ENCODE data around the gene LHB.
"Not testable (repeated sequence)": the region's sequence is repeated elsewhere in the genome, so short reads cannot be mapped to it uniquely, and the experiment has no call there.

LHB gene

DNA sequence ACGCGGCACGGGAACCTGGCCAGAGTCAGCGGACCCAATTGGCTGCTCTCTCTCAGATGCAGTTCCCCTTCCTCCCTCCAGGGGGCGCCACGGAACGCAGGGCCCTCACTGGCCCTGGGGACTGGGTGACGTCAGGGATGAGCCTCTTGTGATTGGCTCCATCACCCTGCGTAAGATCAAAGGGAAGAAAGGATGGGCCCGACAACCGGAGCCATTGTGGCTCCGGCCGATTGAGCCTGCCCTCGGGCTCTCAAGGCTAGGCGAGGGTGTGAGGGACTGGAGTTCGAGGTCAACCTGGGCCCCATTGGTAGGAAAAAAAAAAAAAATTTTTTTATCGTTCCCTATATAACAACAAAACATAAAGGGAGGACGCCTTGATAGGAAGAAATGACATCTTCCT lies 19.9 kb upstream of the LHB start, which contains the start of gene CGB1:
Gene CGB1 (minus strand): TSS at position 81 of the 400 bp plus-strand sequence. CDS start 184 bp downstream, outside the sequence.
- DNase-seq = not testable (repeated sequence)

DNA sequence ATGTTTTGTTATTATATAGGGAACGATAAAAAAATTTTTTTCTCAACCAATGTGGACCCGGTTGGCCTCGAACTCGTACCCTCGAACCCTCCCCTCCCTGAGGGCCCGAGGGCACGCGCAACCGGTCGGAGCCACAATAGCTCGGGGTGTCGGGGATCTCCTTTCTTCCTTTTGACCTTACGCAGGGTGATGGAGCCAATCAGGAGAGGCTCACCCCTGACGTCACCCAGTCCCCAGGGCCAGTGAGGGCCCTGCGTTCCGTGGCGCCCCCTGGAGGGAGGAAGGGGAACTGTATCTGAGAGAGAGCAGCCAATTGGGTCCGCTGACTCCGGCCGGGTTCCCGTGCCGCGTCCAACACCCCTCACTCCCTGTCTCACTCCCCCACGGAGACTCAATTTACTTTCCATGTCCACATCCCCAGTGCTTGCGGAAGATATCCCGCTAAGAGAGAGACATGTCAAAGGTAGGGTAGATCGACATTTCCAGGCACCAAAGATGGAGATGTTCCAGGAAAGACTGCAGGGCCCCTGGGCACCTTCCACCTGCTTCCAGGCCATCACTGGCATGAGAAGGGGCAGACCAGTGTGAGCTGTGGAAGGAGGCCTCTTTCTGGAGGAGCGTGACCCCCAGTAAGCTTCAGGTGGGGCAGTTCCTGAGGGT lies 14.9 kb upstream of the LHB start, which contains the start of gene CGB2:
Gene CGB2 (plus strand): TSS at position 249 of the 660 bp plus-strand sequence. CDS start 206 bp downstream, at position 455.
- not testable (repeated sequence) for DNase-seq

DNA sequence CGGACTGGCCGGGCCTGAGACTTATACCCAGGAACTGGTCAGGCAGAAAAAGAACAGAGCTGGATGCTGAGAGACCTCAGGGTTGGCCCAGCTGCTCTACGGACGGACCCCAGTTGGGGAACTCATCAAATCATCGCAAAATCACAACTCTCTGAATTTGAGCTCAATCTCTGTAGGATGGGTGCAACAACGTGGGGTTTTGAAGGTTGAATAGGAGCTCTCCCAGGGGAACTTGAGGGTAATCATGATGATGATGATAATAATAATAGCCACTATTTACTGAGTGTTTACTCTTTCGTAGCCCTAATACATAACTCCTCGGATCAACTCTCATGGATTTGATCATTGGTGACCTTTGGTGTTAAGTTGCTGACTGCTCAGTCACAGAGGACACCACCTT lies 13.4 kb upstream of the LHB start:
- DNase-seq = not testable (repeated sequence)

DNA sequence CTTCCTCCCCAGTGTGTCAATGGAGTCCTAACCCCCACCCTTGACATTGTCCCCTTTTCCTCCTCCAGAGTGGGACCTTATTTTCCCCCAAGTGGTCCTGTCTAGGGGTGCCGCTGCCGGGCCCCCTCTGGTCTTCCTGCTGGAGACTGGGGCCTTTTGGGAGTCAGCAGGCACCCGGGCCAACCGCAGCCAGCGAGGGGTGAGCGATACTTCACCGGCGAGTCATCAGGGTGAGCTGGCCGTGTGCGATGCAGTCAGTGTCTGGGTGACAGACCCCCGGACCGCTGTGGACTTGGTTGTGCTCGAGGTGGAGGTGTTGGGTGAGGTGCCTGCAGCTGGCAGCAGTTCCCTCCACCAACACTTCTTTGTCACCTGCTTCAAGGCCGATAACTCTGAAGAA lies 12.9 kb upstream of the LHB start:
- peak; percentile 46 for DNase-seq

DNA sequence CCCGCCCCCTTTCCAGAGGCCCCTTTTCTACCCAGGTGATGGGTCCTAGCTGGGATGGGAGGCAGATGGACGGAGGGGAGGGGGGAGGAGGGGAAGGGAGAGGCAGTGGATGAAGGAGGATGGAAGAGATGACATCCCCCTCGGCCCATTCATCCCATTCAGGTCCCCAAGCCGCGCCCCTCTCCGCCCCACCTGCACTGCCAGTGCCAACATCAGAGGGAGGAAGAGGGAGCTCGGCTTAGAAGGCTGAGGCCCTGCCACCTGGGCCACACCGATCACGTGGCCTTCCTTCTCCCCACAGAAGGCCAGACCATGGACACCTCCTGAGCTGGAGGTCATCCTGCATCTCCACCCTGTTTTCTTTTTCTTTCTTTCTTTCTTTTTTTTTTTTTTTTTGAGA lies 11.8 kb upstream of the LHB start:
- not testable (repeated sequence) for DNase-seq

DNA sequence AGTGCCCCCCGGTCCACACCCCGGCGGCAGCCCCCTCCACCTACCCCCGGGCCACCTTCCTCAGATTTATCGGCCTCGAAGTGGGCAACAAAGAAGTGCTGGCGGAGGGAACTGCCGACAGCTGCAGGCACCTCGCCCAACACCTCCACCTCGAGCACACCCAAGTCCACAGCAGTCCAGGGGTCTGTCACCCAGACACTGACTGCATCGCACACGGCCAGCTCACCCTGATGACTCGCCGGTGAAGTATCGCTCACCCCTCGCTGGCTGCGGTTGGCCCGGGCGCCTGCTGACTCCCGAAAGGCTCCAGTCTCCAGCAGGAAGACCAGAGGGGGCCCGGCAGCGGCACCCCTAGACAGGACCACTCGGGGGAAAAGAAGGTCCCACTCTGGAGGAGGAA lies 8.7 kb upstream of the LHB start:
- peak; percentile 36 for DNase-seq

DNA sequence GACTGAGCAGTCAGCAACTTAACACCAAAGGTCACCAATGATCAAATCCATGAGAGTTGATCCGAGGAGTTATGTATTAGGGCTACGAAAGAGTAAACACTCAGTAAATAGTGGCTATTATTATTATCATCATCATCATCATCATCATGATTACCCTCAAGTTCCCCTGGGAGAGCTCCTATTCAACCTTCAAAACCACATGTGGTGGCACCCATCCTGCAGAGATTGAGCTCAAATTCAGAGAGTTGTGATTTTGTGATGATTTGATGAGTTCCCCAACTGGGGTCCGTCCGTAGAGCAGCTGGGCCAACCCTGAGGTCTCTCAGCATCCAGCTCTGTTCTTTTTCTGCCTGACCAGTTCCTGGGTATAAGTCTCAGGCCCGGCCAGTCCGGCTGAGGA lies 8.2 kb upstream of the LHB start:
- DNase-seq = not testable (repeated sequence)

DNA sequence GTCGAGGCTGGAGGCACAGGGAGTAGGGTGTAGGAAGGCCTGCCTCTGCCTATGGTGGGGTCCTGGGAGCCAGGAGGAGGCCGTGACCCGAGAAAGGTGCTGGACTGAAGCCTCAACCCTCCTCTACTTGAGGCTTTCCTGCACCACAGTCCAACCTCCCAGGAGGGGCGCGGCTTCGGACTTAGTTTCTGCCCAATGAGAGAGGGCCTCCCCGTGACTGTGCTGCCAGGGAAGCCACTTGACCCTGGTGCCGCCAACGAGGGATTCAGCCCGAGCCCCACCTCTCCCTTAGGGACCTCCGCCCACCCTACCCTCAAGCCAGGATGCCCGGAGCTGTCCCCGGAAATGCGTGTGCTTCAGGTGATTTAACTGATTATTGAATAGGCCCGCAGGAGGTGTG lies 7.3 kb upstream of the LHB start, which contains the start of gene CGB3:
Gene CGB3 (minus strand): TSS at position 101 of the 400 bp plus-strand sequence. CDS start 362 bp downstream, outside the sequence.
- not testable (repeated sequence) for DNase-seq

DNA sequence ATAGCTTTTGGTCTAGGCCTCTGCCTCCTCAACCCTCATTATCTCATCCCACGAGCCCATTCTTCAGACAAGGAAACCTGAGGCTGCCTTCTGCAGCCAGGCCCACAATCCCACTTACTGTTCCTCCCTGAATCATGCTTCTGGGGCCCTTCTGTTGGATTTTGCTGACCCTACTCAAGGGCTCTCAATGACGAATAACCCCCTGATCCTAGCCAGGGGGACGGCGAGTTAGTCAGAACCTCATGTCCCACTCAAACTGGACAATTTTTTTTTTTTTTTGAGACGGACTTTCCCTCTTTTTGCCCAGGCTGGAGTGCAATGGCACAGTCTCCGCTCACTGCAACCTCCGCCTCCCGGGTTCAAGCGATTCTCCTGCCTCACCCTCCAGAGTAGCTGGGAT lies 5.2 kb upstream of the LHB start:
- no peak for DNase-seq

DNA sequence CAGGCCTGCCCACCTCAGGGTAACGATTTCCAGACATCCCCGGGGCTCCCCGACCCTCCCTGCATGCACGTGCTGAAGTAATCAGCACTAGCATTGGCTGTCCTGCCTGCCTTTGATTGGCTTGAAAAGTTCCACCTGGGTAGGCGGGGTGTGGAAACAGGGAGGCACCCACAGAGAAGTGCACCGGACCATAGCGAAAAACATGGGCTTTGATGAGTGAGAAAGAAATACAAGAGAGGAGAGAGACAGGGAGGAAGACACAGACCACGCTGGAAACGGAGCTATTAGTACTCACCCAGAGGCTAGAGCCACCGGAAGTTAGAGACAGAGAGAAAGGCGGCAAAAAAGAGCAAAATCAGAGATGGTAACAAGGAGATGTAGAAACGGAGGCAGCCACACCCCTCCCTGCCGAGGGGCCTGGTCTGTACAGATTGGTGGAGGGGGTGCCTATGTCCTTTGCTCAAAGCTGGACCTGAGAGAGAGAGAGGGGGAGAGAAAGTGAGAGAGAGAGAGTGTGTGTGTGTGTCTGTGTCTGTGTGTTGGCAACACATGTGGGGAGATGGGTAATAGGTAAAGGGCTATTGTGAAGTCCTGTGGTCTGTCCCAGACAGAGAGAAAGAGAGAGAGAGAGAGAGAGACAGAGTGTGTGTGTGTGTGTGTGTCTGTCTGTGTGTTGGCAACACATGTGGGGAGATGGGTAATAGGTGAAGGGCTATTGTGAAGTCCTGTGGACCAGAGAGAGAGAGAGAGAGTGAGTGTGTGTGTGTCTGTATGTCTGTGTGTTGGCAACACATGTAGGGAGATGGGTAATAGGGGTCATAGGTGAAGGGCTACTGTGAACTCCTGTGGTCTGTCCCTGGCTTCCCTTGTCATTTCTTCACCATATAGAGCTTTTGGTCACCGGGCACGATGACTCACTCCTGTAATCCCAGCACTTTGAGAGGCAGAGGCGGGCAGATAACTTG lies 4.3 kb upstream of the LHB start:
- peak; percentile 25 for DNase-seq

DNA sequence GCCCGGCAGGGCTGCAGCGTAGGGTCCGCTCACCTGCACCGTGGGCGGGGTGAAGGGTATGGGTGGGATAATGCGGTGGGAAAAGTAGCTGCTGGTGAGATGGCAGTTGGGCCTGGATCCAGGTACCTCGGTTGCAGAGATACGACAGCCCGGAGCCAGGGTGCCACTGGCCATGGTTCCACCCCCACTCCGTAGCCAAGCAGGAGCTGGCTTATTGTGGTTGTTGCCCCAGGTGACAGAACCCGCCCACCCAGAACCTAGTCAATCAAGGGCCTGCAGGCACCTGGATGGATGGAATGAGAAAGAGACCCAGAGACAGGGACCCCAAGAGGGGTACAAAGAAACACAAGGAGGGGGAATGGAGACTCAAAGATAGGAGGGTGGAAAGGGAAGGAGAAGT lies 3.5 kb upstream of the LHB start:
- DNase-seq = no peak

DNA sequence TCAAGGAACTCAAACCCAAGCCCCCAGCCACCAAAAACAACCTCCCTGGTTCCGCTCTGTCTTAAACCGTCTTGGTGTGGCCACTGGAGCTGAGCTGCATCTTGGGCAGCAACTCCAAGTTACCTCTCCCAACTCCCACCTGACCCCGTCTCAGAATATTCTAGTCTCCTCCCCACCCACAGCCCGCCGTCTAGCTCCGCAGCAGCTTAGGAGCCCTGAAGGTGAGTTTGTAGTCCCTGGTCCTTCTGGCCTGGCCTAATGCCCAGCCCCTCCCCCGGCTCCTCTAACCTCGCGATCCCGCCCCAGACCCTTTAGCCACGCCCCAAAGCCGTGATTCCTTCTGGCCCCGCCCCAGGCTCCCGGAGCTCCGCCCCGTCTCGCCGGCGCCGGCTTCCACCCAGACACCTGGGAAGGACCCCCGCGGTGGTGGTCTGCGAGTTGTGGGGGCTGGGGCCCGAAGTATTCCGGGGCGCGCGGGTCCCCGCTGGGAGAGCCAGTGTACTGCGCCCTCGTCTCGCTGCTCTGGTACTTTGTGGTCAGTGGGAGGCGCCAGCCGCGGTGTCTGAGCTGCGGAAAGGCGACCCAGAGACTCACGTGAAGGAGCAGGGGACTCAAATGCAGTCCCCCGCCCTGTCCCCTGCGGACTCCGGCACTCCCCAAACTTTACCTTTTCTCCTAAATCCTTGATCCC lies 2.5 kb upstream of the LHB start:
- peak; percentile 36 for DNase-seq

DNA sequence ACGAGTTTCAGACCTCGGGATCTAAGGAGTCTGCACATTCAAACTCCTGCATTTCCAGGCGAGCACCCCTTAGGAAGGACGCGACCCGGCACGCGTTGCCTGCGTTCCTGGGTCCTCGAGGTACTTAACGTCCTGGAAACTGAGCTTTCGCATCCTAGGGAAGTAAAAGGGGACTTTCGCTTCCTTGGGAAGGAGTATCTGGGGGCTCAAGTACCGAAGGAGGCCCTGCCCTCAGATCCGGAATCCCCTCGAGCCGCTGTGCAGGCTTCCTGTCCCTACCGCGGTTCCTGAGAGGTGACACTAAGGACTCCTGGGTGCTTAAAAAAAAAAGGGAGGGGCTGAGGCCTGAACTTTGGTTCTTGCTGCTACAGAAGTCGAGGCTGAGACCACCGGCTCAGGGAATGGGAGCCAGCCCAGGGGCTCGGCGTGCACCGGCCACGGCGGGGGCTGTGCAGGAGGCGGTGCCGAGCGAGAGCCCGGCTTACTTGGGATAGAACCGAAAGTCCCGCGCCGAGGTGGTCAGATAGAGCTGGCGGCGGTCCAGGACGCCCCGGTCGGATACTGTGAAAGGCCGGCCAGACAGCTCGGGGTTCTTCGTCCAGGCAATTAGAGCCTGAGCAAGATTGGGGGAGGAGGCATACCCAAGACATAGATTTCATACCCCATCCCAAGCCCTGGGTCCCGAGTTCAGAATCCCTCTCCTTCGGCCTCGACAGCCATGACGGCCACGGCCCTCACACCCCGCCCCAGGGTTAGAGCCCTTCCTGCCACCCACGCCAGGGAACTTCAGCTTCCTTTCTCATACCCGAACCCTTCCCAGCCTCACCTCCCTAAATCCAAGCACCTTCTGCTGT lies 1.7 kb upstream of the LHB start:
- DNase-seq = not testable (repeated sequence)

DNA sequence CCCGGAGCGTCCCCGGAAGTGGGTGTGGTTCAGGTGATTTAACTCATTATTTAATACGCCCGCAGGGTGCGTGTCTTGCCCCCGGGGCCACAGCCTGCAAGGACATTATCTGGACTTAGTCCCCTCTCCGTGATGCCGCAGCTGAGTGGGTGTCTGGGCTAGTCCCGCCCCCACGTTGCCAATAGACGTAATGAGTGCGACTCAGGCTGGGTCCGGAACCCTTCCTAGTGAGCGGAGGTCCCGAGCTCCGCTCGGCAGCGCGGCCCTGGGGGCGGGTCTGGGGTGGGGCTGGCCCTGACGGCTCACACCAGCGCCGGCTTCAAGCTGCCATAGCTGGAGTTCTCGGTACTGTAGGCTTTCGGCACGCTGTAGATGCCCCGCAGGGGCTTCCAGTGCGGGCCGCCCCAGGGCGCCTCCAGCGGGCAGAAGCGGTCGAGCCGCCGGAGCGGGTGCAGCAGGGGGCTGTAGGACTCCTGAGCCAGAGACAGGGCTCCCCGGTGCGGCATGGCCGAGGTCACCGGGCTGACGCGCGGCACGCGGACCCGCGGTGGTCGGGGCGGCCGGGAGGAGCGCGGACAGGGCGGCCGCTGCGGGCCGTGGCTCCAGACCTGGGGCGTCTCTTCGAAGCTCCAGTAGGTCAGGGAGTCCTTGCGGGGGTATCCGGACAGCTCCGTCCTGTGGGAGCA lies 918 bp upstream of the LHB start:
- DNase-seq = peak; percentile 52

DNA sequence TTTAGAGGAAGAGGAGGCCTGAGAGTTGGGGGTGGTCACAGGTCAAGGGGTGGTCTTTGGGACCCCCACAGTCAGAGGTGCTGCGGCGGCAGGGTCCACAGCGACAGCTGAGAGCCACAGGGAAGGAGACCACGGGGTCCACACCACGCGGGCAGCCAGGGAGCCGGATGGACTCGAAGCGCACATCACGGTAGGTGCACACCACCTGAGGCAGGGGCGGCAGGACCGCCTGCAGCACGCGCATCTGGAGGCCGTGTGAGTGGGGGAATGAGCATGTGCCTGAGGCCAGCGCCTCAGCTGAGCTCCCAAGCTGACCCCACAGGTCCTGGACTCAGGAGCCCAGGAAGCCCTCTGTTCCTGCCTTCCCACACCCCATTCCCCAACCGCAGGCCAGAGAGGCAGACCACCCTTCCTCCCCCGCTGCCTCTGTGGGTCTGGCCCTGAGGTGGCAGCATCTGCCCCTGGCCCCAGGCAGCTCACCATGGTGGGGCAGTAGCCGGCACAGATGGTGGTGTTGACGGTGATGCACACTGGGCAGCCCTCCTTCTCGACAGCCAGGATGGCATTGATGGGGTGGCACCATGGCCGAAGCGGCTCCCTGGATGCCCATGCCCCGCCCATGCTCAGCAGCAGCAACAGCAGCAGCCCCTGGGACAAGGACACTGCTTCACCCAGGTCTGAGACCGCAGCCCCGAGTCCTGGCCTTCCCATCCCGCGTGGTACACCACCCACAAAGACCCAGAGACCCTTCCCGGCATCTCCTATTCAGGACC lies 638 bp downstream of the LHB start:
- DNase-seq = no peak

DNA sequence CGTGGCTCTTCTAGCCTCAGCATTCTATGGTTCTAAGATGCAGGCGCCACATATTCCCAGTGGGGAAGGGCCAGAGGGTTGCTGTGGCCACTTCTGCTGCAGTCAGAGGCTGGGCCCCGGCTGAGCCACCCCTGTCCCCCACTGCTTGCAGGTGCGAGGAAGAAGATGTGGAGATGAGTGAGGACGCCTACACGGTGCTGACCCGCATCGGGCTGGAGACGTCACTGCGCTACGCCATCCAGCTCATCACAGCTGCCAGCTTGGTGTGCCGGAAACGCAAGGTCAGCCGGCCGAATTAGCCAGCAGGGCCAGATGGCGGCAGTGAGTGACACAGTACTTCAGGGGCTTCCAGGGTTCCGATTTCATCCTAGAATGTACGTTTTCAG lies 2.0 kb downstream of the LHB start:
- no peak for DNase-seq

DNA sequence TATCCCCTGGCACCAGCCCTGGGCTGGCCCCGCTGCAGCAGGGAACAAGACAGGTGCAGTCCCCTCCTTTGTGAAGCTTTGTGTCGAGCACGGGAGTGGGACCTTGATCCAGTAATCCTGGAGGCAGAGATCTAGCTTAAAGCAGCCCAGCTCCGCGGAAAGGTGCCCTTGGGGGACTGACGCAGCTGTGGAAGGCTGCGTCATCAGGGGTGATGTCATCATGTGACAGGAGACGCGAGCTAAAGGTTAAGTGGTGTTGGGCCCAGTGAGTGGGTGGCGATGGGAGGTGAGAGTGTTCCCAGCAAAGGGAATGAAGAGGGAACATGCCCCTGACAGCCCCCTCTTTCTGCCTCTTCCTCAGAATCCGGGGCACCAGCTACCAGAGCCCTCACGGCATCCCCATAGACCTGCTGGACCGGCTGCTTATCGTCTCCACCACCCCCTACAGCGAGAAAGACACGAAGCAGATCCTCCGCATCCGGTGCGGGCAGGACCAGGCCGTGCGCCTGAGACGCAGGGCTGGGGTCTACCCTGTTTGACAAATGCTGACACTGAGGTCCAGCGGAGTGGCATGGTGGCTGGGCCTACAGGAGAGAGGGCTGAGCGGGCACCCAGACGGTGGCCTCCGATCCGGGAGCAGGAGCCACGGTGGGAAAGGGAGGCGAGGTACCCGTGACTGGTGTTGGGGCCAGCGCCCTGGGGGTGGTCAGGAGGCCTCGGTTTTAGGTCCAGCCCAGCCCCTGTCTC lies 2.6 kb downstream of the LHB start:
- DNase-seq = no peak

DNA sequence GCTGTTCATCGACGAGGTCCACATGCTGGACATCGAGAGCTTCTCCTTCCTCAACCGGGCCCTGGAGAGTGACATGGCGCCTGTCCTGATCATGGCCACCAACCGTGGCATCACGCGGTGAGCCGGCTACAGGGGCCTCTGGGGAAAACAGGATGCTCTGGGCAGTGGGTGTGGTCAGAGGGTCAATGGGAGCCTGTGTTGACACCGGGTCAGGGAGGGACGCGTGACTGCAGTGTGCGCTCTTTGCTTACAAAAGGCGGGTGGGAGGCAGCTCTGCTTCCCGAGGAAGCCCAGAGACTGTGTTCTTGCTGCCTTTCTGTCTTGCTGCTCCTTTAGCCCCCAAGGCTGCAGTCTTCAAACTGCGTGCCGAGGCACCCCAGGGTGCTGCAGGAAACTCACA lies 5.7 kb downstream of the LHB start:
- no peak for DNase-seq

DNA sequence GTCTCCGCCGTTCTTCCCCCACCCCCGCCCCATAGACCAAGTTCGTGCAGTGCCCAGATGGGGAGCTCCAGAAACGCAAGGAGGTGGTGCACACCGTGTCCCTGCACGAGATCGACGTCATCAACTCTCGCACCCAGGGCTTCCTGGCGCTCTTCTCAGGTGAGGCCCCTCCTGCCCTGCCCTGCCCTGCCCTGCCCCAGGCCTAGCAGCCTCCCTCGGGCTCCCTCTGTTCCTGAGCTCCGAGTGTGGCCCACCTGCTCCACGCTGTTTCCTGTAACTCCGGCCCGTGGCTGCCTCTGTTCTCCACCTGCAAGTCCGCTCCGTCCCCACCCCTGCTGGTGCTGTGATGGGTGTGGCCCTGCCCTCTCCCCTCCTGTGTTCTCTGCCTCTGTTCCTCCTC lies 6.4 kb downstream of the LHB start:
- DNase-seq = no peak

DNA sequence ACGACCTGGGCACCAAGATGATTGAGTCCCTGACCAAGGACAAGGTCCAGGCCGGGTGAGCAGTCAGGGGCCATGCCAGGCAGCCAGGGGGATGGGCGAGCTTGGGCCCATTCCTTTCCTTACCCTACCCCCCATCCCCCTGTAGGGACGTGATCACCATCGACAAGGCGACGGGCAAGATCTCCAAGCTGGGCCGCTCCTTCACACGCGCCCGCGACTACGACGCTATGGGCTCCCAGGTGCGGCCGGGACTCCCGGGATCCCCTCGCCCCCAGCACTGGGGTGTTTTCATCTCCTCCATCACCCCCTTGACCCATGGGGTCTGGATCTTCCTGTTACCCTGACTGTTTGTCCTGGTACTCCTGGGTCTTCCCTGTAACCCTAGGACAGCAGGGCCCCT lies 7.1 kb downstream of the LHB start:
- no peak for DNase-seq

All from fibroblast of upper back skin (primary cell).